ENCODE data around the gene ANKRA2.

GRCh38 chr5:73605223-73606087 lies 40.0 kb upstream of the ANKRA2 start:
- no peak for TF ChIP-seq CTCF (conservative IDR thresholded peaks at IDR 0.05; ENCODE audit: low read length)
- TF ChIP-seq EZH2phosphoT487 (IDR thresholded peaks at IDR 0.05; ENCODE audit: borderline replicate concordance), result no peak

Measured in Loucy (cell line).